OCI-LY3 (cell line): Measurements from ENCODE around the gene UBE3B.

Experiments
- H2AFZ ChIP-seq: fragments of 200-600, 300-600 bp; shearing (Covaris generic); 2 replicates; pipeline ENCODE4 v1.6.0; 2014; ENCODE audit warnings: antibody characterized with exemption, low read depth, low read length
- H3K27ac ChIP-seq: fragments of 200-600, 300-600 bp; sonication (generic); 2 replicates; pipeline ENCODE4 v1.5.1; 2014; ENCODE audit warnings: mild to moderate bottlenecking, low read length, moderate library complexity, mixed read lengths
- H3K27me3 ChIP-seq: fragments of 200-600, 300-600 bp; sonication (generic); 2 replicates; pipeline ENCODE4 v1.6.1; 2014; ENCODE audit warnings: low read depth, low read length, mixed read lengths
- H3K36me3 ChIP-seq: fragments of 200-600, 300-600 bp; sonication (generic); replicated peaks from 2 replicates; pipeline ENCODE3; 2014; ENCODE audit warnings: low read depth, low read length, mixed read lengths
- H3K4me1 ChIP-seq: fragments of 300-600, 200-600 bp; sonication (generic); 2 replicates; pipeline ENCODE4 v1.6.1; 2014; ENCODE audit warnings: low read length, mixed read lengths
- H3K4me2 ChIP-seq: fragments of 200-600, 300-600 bp; sonication (generic); 2 replicates; pipeline ENCODE4 v1.6.1; 2014; ENCODE audit warnings: low read length, mixed read lengths
- H3K4me3 ChIP-seq: fragments of 300-600, 200-600 bp; sonication (generic); 2 replicates; pipeline ENCODE4 v1.5.1; 2014; ENCODE audit warnings: antibody characterized with exemption, mild to moderate bottlenecking, low read length, moderate library complexity
- H3K79me2 ChIP-seq: fragments of 300-600, 200-600 bp; shearing (Covaris generic); 2 replicates; pipeline ENCODE4 v1.6.1; 2014; ENCODE audit warnings: mild to moderate bottlenecking, low read length, mixed read lengths
- H3K9ac ChIP-seq: fragments of 300-600, 200-600 bp; shearing (Covaris generic); 2 replicates; pipeline ENCODE4 v1.6.0; 2014; ENCODE audit warnings: mild to moderate bottlenecking, low read length, moderate library complexity
- H3K9me3 ChIP-seq: fragments of 200-600, 300-600 bp; shearing (Covaris generic); 2 replicates; pipeline ENCODE4 v1.6.1; 2014; ENCODE audit warnings: low read length, mixed read lengths; ENCODE audit not compliant: insufficient read depth
- H4K20me1 ChIP-seq: fragments of 200-600, 300-600 bp; sonication (generic); 2 replicates; pipeline ENCODE4 v1.6.1; 2016; ENCODE audit warnings: low read length, mixed read lengths; ENCODE audit not compliant: insufficient read depth
- EZH2phosphoT487 ChIP-seq: fragments of 200-600 bp; shearing (Covaris generic); IDR thresholded peaks from 2 replicates; pipeline ENCODE4 v1.6.1; 2018; ENCODE audit warnings: antibody characterized with exemption, mixed run types, low read depth
- TF ChIP-seq, protein P1 (sequence below): fragments of 200-600, 300-600 bp; sonication (generic); IDR thresholded peaks from 2 replicates; pipeline ENCODE4 v1.5.1; 2014; ENCODE audit warnings: antibody characterized with exemption, low read length, low read depth

The UBE3B gene

DNA sequence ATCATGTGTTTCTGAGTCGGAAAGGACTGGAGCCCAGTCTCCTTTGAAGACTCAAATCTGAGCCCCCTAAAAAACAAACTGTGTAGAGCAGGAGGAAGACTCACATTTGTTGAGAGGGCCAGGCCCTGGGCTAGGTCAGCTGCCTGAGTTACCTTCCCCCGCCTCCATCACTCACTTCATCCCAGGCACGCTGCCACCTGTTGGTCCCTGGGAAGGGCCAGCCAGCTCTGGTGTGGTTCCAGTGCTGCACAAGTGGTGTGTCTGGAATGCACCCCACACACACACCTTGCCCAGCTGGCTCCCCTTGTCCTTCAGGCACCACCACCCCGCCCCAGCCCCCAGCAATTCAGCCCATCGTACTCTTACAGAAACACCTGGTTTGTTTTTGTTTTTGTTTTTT is 105.2 kb downstream of the UBE3B start:
- no peak overlapping the region for H3K4me2 ChIP-seq
- H3K4me1 ChIP-seq: no peaks in the 10 kb centered on the region
- no peak overlapping the region for H3K4me3 ChIP-seq
- no peak overlapping the region for H2AFZ ChIP-seq
- no peak overlapping the region for H3K9ac ChIP-seq
- H3K9me3 ChIP-seq: no peaks in the 10 kb centered on the region
- no peaks in the 10 kb centered on the region for H3K79me2 ChIP-seq
- H3K27me3 ChIP-seq: no peaks in the 10 kb centered on the region
- peaks cover 52% of the 10 kb centered on the region for H3K36me3 ChIP-seq
- no peak overlapping the region for H3K27ac ChIP-seq
- TF ChIP-seq, protein P1, sequence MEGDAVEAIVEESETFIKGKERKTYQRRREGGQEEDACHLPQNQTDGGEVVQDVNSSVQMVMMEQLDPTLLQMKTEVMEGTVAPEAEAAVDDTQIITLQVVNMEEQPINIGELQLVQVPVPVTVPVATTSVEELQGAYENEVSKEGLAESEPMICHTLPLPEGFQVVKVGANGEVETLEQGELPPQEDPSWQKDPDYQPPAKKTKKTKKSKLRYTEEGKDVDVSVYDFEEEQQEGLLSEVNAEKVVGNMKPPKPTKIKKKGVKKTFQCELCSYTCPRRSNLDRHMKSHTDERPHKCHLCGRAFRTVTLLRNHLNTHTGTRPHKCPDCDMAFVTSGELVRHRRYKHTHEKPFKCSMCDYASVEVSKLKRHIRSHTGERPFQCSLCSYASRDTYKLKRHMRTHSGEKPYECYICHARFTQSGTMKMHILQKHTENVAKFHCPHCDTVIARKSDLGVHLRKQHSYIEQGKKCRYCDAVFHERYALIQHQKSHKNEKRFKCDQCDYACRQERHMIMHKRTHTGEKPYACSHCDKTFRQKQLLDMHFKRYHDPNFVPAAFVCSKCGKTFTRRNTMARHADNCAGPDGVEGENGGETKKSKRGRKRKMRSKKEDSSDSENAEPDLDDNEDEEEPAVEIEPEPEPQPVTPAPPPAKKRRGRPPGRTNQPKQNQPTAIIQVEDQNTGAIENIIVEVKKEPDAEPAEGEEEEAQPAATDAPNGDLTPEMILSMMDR: no peak
- TF ChIP-seq EZH2phosphoT487: no peak
- H4K20me1 ChIP-seq: no peaks in the 10 kb centered on the region

GRCh38 chr12:109583733-109584132 is 106.3 kb downstream of the UBE3B start:
- Histone ChIP-seq H3K4me1 (no peaks in the 10 kb centered on the region), H3K79me2 (no peaks in the 10 kb centered on the region), H2AFZ (no peak overlapping the region), H4K20me1 (no peaks in the 10 kb centered on the region), H3K4me2 (no peak overlapping the region), H3K27ac (no peak overlapping the region), H3K9me3 (no peaks in the 10 kb centered on the region), H3K9ac (no peak overlapping the region), H3K36me3 (peaks cover 49% of the 10 kb centered on the region), H3K4me3 (no peak overlapping the region), H3K27me3 (no peaks in the 10 kb centered on the region)
- no peak for TF ChIP-seq EZH2phosphoT487
- TF ChIP-seq, protein P1: no peak
